GM12872 (cell line): Measurements from ENCODE around the gene LINC01488.

Experiments
- CTCF ChIP-seq: IDR thresholded peaks from 3 replicates; pipeline ENCODE4 v1.5.1; 2011; ENCODE audit warnings: low read depth, mild to moderate bottlenecking, low read length, moderate library complexity; ENCODE audit not compliant: insufficient read depth

Gene LINC01488

GRCh38 chr11:69539416-69540117 is 58.1 kb downstream of the LINC01488 start:
- no peak for TF ChIP-seq CTCF

DNA sequence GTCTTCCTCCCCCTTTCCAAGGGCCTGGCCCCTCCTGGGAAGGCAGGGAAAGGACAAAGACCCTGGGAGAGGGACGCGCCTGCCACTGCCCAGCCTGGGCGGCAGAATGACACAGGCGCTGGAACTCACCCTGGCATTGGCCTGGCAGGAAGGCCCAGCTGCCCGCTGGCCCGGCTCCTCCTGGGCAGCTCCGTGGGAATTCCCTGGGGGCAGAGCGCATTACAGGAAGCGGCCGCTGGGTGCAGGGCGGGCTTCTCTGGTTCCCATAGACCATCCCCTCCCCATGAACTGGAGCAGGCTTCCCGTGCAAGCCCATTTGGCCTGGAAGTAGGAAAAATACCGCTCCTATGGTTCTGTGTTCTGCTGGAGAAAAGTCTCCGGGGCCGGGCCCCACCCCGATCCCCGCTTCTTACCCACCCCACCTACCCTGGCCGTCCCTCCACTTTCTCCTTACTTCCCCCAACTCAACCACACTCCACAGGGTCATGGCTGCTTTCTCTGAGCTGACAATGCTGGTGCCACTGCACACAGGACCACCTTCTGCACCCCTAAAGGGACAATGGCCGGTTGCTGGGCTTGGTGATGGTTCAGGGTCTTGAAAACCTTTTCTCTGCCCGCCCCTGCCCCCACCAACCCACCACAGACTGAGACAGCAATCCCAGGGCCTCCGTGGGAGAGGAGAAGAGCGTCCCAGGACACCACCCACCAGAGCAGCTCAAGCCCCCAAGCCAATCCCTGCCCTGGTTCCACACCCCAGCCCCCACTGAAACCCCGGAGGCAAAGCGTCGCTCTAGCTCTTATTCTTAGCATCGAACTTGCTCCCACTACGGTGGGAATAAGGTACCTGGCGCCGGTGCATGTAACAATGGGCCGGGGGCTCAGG is 58.9 kb downstream of the LINC01488 start:
- TF ChIP-seq CTCF, result no peak

DNA sequence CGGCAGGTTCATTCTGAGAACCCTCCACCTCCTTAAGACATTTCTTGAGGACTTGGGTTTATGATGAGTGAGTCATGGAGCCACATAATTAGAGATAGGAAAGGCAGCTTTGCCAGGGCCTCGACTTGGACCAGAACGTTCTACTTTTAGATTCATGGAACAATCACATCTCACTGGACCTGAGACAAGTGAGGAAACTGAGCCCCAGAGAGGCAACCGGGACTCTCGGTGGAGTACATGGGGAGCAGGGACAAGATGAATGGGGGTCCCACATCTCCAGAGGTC is 59.5 kb downstream of the LINC01488 start:
- no peak for TF ChIP-seq CTCF

DNA sequence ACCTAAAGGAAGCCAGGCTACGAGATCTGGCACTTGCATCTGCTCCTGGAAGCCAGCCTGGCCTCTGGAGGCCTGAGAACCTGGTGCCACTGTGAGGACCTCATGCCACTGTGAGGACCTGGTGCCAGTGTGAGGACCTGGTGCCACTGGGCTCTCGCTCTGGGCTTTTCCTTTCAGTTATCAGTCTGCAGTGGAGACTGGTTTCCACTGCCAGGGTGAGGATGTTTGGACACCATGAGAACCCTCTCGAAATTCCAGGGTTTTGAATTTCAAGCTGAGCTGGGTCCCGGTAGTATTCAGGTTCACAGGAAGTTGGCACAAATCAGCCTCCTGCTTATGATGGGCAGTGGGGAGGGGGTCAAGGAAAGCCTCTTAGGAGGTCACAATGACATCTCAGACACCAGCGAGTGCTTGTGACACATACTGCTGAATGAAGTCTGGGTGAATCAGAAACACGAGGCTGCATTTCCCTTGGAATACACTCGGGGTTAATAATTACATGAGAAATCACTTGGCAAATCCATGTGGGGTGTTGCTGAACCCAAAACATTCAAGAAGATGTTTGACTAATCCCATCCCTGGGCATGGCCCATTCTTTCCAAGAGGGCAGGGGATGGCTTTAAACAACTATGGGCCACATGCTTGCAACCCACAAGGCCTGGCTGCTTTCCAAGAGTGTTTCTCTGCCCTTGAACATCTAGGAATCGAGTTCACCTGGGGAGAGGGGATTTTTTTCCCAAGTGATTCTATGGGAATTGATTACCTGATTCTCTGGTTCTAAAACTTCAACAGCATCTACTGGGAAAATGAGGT is 60.2 kb downstream of the LINC01488 start:
- TF ChIP-seq CTCF, result no peak

DNA sequence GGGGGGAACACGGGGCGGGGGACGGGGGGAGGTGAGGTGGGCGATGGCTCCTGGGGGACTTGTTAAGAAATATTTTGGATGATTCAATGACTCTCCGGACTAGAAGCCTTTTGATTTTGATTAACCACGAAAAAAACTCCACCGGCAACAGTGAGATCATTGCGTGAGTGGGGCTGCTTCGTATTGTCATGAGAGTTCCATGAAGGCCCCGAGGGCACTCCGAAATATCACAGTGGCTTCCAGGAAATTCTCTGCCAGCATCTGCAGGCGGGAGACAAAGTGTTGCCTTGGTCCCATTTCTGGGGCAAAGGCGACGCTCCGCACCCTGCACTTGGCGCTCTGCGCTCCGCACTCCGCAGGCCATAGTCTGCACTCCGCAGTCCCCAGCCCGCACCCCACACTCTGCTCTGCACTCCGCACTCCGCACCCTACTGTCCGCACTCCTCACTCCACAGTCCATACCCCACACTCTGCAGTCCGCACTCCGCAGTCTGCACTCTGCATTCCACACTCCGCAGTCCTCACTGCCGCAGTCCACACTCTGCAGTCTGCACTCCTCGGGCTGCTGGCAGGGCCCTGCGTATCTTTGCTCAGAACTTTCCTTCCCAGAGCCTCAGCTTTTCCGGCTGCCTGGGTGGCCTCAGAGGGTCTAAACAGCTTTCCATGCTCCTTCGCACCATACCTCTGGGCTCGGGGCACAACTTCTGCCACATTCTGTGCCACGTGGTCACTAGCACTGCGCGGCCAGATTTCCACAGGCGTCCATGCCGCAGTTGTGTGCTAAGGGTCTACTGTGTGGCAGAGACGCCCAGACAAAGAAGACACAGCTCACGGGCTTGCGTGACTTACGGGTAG is 61.1 kb downstream of the LINC01488 start:
- no peak for TF ChIP-seq CTCF
